HepG2 (cell line): Measurements from ENCODE around the gene OR2AT4. TPM values are rescaled to one million over a fixed set of nuclear protein-coding genes. Genes with fewer than 3 reads are reported as not detected.

Source experiments
- FIP1L1 ChIP-seq: fragments of 200-400 bp; formaldehyde crosslinking; IDR thresholded peaks from 2 replicates; pipeline ENCODE4 v1.6.1; 2018; ENCODE audit warnings: low read depth, mild to moderate bottlenecking, low read length, moderate library complexity, borderline replicate concordance; ENCODE audit not compliant: insufficient read depth
- GABPB1 ChIP-seq: IDR thresholded peaks from 2 replicates; pipeline ENCODE4 v1.6.1; 2016; ENCODE audit warnings: mild to moderate bottlenecking, missing genetic modification reagents, moderate library complexity, missing compliant biosample characterization
- HDAC1 ChIP-seq: sonication (generic); formaldehyde crosslinking; IDR thresholded peaks from 2 replicates; pipeline ENCODE4 v1.5.1; 2020; ENCODE audit warnings: mild to moderate bottlenecking, missing genetic modification reagents
- HOXA9 ChIP-seq: sonication (generic); formaldehyde crosslinking; IDR thresholded peaks from 2 replicates; pipeline ENCODE4 v1.8.1; 2022; ENCODE audit warnings: missing genetic modification reagents, mild to moderate bottlenecking, moderate library complexity, borderline replicate concordance
- KDM6A ChIP-seq: IDR thresholded peaks from 2 replicates; pipeline ENCODE4 v1.6.1; 2016; ENCODE audit warnings: low read depth
- MATR3 ChIP-seq: sonication (generic); formaldehyde crosslinking; IDR thresholded peaks from 2 replicates; pipeline ENCODE4 v1.4.0; 2020; ENCODE audit warnings: missing genetic modification reagents
- MYNN ChIP-seq: sonication (generic); formaldehyde crosslinking; IDR thresholded peaks from 2 replicates; pipeline ENCODE4 v1.4.0; 2020; ENCODE audit warnings: mild to moderate bottlenecking, low read depth, missing genetic modification reagents
- NR2F1 ChIP-seq, 2 experiments: fragments of 450-650 bp in 1 of 2; formaldehyde crosslinking in 1 of 2; IDR thresholded peaks; 2 replicates each; pipeline versions ENCODE4 v1.5.0 to v1.6.1; 2016 to 2020; ENCODE audit warnings: mild to moderate bottlenecking in 1 of 2, missing compliant biosample characterization in 1 of 2, missing genetic modification reagents in 1 of 2, moderate library complexity in 1 of 2
- PAF1 ChIP-seq: IDR thresholded peaks from 2 replicates; pipeline ENCODE4 v1.6.1; 2016; ENCODE audit warnings: missing genetic modification reagents, missing compliant biosample characterization
- PHF5A ChIP-seq: IDR thresholded peaks from one replicate; pipeline ENCODE4 v1.6.1; 2018; ENCODE audit warnings: low read depth, missing genetic modification reagents; ENCODE audit not compliant: unreplicated experiment
- POLR2AphosphoS5 ChIP-seq: IDR thresholded peaks from 2 replicates; pipeline ENCODE4 v1.6.1; 2012; ENCODE audit warnings: low read depth, low read length
- RAD21 ChIP-seq: fragments of 450-650 bp; formaldehyde crosslinking; IDR thresholded peaks from 2 replicates; pipeline ENCODE4 v1.5.0; 2020; ENCODE audit warnings: mild to moderate bottlenecking
- RBM22 ChIP-seq: fragments of 200-400 bp; formaldehyde crosslinking; optimal IDR thresholded peaks from 2 replicates; pipeline ENCODE3; 2017; ENCODE audit warnings: mild to moderate bottlenecking, low read length, moderate library complexity
- RELA ChIP-seq: sonication (generic); formaldehyde crosslinking; IDR thresholded peaks from 2 replicates; pipeline ENCODE4 v1.4.0; 2020; ENCODE audit warnings: missing genetic modification reagents
- RXRA ChIP-seq: sonication (generic); formaldehyde crosslinking; IDR thresholded peaks from 2 replicates; pipeline ENCODE4 v1.5.1; 2020; ENCODE audit warnings: missing genetic modification reagents
- SAP130 ChIP-seq: IDR thresholded peaks from 2 replicates; pipeline ENCODE4 v1.6.1; 2016; ENCODE audit warnings: low read depth
- SMC3 ChIP-seq: IDR thresholded peaks from 2 replicates; pipeline ENCODE4 v1.6.1; 2011; ENCODE audit warnings: low read length, improper control_type of control experiment
- TEAD2 ChIP-seq: sonication (generic); formaldehyde crosslinking; IDR thresholded peaks from 2 replicates; pipeline ENCODE4 v1.9.0; 2021; ENCODE audit warnings: missing genetic modification reagents
- TEAD3 ChIP-seq: optimal IDR thresholded peaks from 2 replicates; pipeline ENCODE3; 2016; ENCODE audit warnings: borderline replicate concordance
- ZFP62 ChIP-seq: sonication (generic); formaldehyde crosslinking; IDR thresholded peaks from 2 replicates; pipeline ENCODE4 v1.4.0; 2020; ENCODE audit warnings: missing genetic modification reagents
- ZNF101 ChIP-seq: sonication (generic); formaldehyde crosslinking; IDR thresholded peaks from 2 replicates; pipeline ENCODE4 v1.4.0; 2020; ENCODE audit warnings: mild to moderate bottlenecking, low read depth, missing genetic modification reagents, borderline replicate concordance
- ZNF253 ChIP-seq: sonication (generic); formaldehyde crosslinking; IDR thresholded peaks from 2 replicates; pipeline ENCODE4 v1.8.0; 2022; ENCODE audit warnings: mild to moderate bottlenecking, missing genetic modification reagents, borderline replicate concordance
- ZNF343 ChIP-seq: sonication (generic); formaldehyde crosslinking; IDR thresholded peaks from 2 replicates; pipeline ENCODE4 v1.4.0; 2020; ENCODE audit warnings: mild to moderate bottlenecking, missing genetic modification reagents
- ZNF781 ChIP-seq: sonication (generic); formaldehyde crosslinking; IDR thresholded peaks from 2 replicates; pipeline ENCODE4 v1.5.1; 2020; ENCODE audit warnings: borderline replicate concordance, mild to moderate bottlenecking, missing genetic modification reagents; ENCODE audit errors: not compliant biosample characterization
- polyA plus RNA-seq, 8 experiments: library from polyadenylated mRNA; depleted of rRNA in 3 of 8; stranded (reverse) in 7 of 8; unstranded in 1 of 8; fragments of >200 nt; fragmentation: Illumina TruSeq in 4 of 8; extraction: Trizol in 4 of 8; gene quantifications; 2 replicates each; pipeline versions ENCODE4 v1.2.1 to v1.2.3, GENCODE V29; 2011 to 2016; ENCODE audit warnings: low read depth in 4 of 8, missing spikeins in 1 of 8, mixed read lengths in 1 of 8; ENCODE audit not compliant: insufficient read depth in 1 of 8
- total RNA-seq, 5 experiments: library from RNA; depleted of rRNA; stranded (reverse); fragments of >200 nt; fragmentation: Illumina TruSeq; extraction: Trizol; gene quantifications; 2 replicates each; pipeline ENCODE4 v1.2.3, GENCODE V29; 2016; ENCODE audit warnings: low read depth in 1 of 5
- TF ChIP-seq, protein P1 (sequence below): sonication (generic); formaldehyde crosslinking; IDR thresholded peaks from 2 replicates; pipeline ENCODE4 v1.4.0; 2020; ENCODE audit warnings: missing genetic modification reagents
- TF ChIP-seq, protein P2 (sequence below): sonication (generic); formaldehyde crosslinking; IDR thresholded peaks from 2 replicates; pipeline ENCODE4 v1.5.1; 2020; ENCODE audit warnings: mild to moderate bottlenecking, moderate library complexity, missing genetic modification reagents
- TF ChIP-seq, protein P3 (sequence below): IDR thresholded peaks from 2 replicates; pipeline ENCODE4 v1.6.1; 2018; ENCODE audit warnings: missing genetic modification reagents, mild to moderate bottlenecking, missing compliant biosample characterization

Gene OR2AT4
- total and polyA plus RNA-seq, 2 of the 13 experiments (the other 11 are each of a cell fraction or from before 2014, with no cell fraction given), result not detected

DNA sequence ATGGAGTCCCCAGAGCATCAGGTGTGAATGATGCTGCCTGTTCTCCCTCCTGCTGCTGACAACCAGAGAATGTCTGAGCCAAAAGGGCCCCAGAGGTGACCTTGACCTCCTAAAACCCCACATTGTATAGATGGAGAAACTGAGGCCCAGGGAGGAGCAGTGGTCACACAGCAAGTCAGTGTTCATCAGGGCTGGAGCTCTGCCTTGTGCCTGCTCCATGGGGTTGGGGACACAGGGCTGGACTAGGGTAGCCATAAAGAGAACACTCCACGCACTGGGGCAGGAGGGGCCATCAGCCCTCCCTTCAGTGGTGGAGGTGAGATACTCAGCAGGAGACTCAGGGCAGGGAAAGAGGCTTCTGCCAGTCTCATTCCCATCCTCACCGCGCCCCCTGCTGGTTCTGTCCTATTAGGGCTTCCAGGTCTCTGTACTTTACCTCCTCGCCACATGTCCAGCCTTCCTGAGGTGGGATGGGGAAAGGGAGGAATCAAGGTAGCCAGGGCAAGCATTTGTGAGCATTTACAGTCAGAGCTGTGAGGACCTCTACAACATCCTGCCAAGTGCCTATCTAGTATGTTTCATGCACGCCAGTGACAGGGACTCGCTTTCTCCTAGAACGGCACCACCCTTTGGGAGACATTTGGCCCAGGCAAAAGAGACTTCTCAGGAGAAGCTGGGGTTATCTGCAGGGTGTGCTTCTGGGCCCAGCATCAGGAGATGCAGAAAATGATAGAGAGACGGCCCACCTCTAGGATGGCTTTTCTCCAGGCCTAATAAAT, 64.7 kb downstream of the OR2AT4 start (continued):
- TF ChIP-seq RELA (CRISPR knock-in tag) (no peak), HOXA9 (CRISPR knock-in tag) (no peak), MYNN (CRISPR knock-in tag) (peak; percentile 70; the same call in 1 of the 2 replicates), GABPB1 (no peak), ZNF253 (CRISPR knock-in tag) (no peak), RAD21 (CRISPR knock-in tag) (peak; percentile 79), ZFP62 (CRISPR knock-in tag) (no peak), MATR3 (no peak), ZNF781 (CRISPR knock-in tag) (no peak), RBM22 (no peak), FIP1L1 (no peak), ZNF101 (CRISPR knock-in tag) (no peak), RXRA (CRISPR knock-in tag) (no peak), POLR2AphosphoS5 (no peak), SMC3 (peak; percentile 83), SAP130 (CRISPR knock-in tag) (0 out of 2 replicates have a peak, but pooled peaks have one; percentile 15), NR2F1 (CRISPR knock-in tag; IDR thresholded peaks at IDR 0.05) (no peak), PAF1 (CRISPR knock-in tag) (no peak), TEAD2 (CRISPR knock-in tag) (no peak), PHF5A (CRISPR knock-in tag) (no peak), HDAC1 (no peak), TEAD3 (peak; percentile 48), ZNF343 (CRISPR knock-in tag) (no peak), KDM6A (CRISPR knock-in tag) (no peak)
- TF ChIP-seq, protein P1, sequence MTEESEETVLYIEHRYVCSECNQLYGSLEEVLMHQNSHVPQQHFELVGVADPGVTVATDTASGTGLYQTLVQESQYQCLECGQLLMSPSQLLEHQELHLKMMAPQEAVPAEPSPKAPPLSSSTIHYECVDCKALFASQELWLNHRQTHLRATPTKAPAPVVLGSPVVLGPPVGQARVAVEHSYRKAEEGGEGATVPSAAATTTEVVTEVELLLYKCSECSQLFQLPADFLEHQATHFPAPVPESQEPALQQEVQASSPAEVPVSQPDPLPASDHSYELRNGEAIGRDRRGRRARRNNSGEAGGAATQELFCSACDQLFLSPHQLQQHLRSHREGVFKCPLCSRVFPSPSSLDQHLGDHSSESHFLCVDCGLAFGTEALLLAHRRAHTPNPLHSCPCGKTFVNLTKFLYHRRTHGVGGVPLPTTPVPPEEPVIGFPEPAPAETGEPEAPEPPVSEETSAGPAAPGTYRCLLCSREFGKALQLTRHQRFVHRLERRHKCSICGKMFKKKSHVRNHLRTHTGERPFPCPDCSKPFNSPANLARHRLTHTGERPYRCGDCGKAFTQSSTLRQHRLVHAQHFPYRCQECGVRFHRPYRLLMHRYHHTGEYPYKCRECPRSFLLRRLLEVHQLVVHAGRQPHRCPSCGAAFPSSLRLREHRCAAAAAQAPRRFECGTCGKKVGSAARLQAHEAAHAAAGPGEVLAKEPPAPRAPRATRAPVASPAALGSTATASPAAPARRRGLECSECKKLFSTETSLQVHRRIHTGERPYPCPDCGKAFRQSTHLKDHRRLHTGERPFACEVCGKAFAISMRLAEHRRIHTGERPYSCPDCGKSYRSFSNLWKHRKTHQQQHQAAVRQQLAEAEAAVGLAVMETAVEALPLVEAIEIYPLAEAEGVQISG (CRISPR knock-in tag), result 0 out of 2 replicates have a peak, but pooled peaks have one; percentile 29
- TF ChIP-seq, protein P2, sequence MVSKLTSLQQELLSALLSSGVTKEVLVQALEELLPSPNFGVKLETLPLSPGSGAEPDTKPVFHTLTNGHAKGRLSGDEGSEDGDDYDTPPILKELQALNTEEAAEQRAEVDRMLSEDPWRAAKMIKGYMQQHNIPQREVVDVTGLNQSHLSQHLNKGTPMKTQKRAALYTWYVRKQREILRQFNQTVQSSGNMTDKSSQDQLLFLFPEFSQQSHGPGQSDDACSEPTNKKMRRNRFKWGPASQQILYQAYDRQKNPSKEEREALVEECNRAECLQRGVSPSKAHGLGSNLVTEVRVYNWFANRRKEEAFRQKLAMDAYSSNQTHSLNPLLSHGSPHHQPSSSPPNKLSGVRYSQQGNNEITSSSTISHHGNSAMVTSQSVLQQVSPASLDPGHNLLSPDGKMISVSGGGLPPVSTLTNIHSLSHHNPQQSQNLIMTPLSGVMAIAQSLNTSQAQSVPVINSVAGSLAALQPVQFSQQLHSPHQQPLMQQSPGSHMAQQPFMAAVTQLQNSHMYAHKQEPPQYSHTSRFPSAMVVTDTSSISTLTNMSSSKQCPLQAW (CRISPR knock-in tag), result no peak
- TF ChIP-seq, protein P3, sequence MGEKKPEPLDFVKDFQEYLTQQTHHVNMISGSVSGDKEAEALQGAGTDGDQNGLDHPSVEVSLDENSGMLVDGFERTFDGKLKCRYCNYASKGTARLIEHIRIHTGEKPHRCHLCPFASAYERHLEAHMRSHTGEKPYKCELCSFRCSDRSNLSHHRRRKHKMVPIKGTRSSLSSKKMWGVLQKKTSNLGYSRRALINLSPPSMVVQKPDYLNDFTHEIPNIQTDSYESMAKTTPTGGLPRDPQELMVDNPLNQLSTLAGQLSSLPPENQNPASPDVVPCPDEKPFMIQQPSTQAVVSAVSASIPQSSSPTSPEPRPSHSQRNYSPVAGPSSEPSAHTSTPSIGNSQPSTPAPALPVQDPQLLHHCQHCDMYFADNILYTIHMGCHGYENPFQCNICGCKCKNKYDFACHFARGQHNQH, result no peak
